GM23338 (cell line): Measurements from ENCODE around the gene VPS37B. TPM values are rescaled to one million over a fixed set of nuclear protein-coding genes. Genes with fewer than 3 reads are reported as not detected.

Experiments
- ATAC-seq: fragments of 200-7000 bp; cut with Tn5 transposase; 3 replicates; pipeline ENCODE4 v1.9.1; 2020
- DNase-seq: peaks from one replicate; pipeline ENCODE4 v3.0.0-alpha.2; 2015; ENCODE audit warnings: low spot score
- H2AFZ ChIP-seq: fragments of 200-600 bp; sonication (generic); 2 replicates; pipeline ENCODE4 v1.8.0; 2016; ENCODE audit warnings: antibody characterized with exemption, mild to moderate bottlenecking, moderate library complexity
- H3F3A ChIP-seq: fragments of 200-600 bp; sonication (generic); replicated peaks from 2 replicates; pipeline ENCODE4 v1.8.0; 2017; ENCODE audit warnings: antibody characterized with exemption, mixed run types, low read depth
- H3K27ac ChIP-seq: fragments of 200-600 bp; sonication (generic); 2 replicates; pipeline ENCODE4 v1.6.1; 2016; ENCODE audit warnings: low read depth
- H3K27me3 ChIP-seq: fragments of 200-600 bp; sonication (generic); 2 replicates; pipeline ENCODE4 v1.8.0; 2016; ENCODE audit warnings: mild to moderate bottlenecking, mixed run types, moderate library complexity; ENCODE audit not compliant: insufficient read depth
- H3K36me3 ChIP-seq: fragments of 200-600 bp; sonication (generic); 2 replicates; pipeline ENCODE4 v1.8.0; 2016; ENCODE audit warnings: mild to moderate bottlenecking; ENCODE audit not compliant: insufficient read depth
- H3K4me1 ChIP-seq: fragments of 200-600 bp; sonication (generic); 2 replicates; pipeline ENCODE4 v1.8.0; 2016; ENCODE audit warnings: mild to moderate bottlenecking, moderate library complexity; ENCODE audit not compliant: insufficient read depth
- H3K4me2 ChIP-seq: fragments of 200-600 bp; sonication (generic); 2 replicates; pipeline ENCODE4 v1.7.1; 2017; ENCODE audit warnings: mixed run types
- H3K4me3 ChIP-seq: fragments of 200-600 bp; sonication (generic); 2 replicates; pipeline ENCODE4 v1.6.1; 2016; ENCODE audit warnings: mixed run types
- H3K79me2 ChIP-seq: fragments of 200-600 bp; sonication (generic); replicated peaks from 2 replicates; pipeline ENCODE4 v1.8.0; 2017; ENCODE audit warnings: mild to moderate bottlenecking; ENCODE audit not compliant: insufficient read depth
- H3K9me2 ChIP-seq: fragments of 200-600 bp; sonication (generic); 2 replicates; pipeline ENCODE4 v1.8.0; 2017; ENCODE audit not compliant: insufficient read depth
- H4K20me1 ChIP-seq: fragments of 200-600 bp; sonication (generic); replicated peaks from 2 replicates; pipeline ENCODE4 v1.8.0; 2017; ENCODE audit warnings: mild to moderate bottlenecking; ENCODE audit not compliant: insufficient read depth
- H3K27ac Mint-ChIP-seq: 2 replicates; pipeline ENCODE4 v1.8.0; 2020; ENCODE audit warnings: inconsistent platforms, mild to moderate bottlenecking, moderate library complexity, mixed read lengths
- H3K27me3 Mint-ChIP-seq: 3 replicates; pipeline ENCODE4 v1.8.0; 2022; ENCODE audit warnings: low read depth, mild to moderate bottlenecking, moderate library complexity, mixed read lengths, inconsistent platforms; ENCODE audit not compliant: insufficient read depth, poor library complexity
- H3K36me3 Mint-ChIP-seq: 3 replicates; pipeline ENCODE4 v1.8.0; 2021; ENCODE audit warnings: low read depth, mild to moderate bottlenecking, inconsistent platforms, moderate library complexity, mixed read lengths
- H3K4me1 Mint-ChIP-seq: 3 replicates; pipeline ENCODE4 v1.8.0; 2020; ENCODE audit warnings: mild to moderate bottlenecking, inconsistent platforms, mixed read lengths
- H3K4me3 Mint-ChIP-seq: 3 replicates; pipeline ENCODE4 v1.8.0; 2021; ENCODE audit warnings: moderate library complexity, mild to moderate bottlenecking, inconsistent platforms, mixed read lengths
- H3K9me3 Mint-ChIP-seq: 3 replicates; pipeline ENCODE4 v1.8.0; 2020; ENCODE audit warnings: moderate library complexity, mild to moderate bottlenecking, inconsistent platforms, mixed read lengths
- CREB1 ChIP-seq: fragments of 250-450 bp; sonication (Bioruptor Pico); IDR thresholded peaks from 2 replicates; pipeline ENCODE4 v1.5.0; 2020; ENCODE audit warnings: low read depth, mild to moderate bottlenecking, moderate library complexity
- EZH2 ChIP-seq: fragments of 200-600 bp; sonication (generic); IDR thresholded peaks from one replicate; pipeline ENCODE4 v1.8.0; 2017; ENCODE audit warnings: antibody characterized with exemption, mild to moderate bottlenecking, low read depth; ENCODE audit not compliant: unreplicated experiment
- EZH2phosphoT487 ChIP-seq: fragments of 200-600 bp; sonication (generic); IDR thresholded peaks from one replicate; pipeline ENCODE4 v1.8.1; 2018; ENCODE audit warnings: antibody characterized with exemption; ENCODE audit not compliant: unreplicated experiment
- JUNB ChIP-seq: IDR thresholded peaks from one replicate; pipeline ENCODE4 v1.6.1; 2016; ENCODE audit warnings: antibody characterized with exemption; ENCODE audit not compliant: unreplicated experiment
- NANOG ChIP-seq: IDR thresholded peaks from 2 replicates; pipeline ENCODE4 v1.6.1; 2016; ENCODE audit warnings: antibody characterized with exemption, borderline replicate concordance
- POLR2AphosphoS5 ChIP-seq: IDR thresholded peaks from 2 replicates; pipeline ENCODE4 v1.6.1; 2016; ENCODE audit warnings: antibody characterized with exemption, low read depth
- ZNF114 ChIP-seq: fragments of 250-450 bp; sonication (Bioruptor Pico); IDR thresholded peaks from 2 replicates; pipeline ENCODE4 v1.5.0; 2020; ENCODE audit warnings: mild to moderate bottlenecking, moderate library complexity
- ZNF331 ChIP-seq: fragments of 250-450 bp; sonication (Bioruptor Pico); IDR thresholded peaks from 2 replicates; pipeline ENCODE4 v1.5.0; 2020; ENCODE audit warnings: low read depth, mild to moderate bottlenecking, moderate library complexity
- polyA plus RNA-seq: library from polyadenylated mRNA; unstranded; fragments of >200 nt; fragmentation: Nextera tagmentation; extraction: Ambion mirVana; gene quantifications from 2 replicates; pipeline ENCODE4 v1.2.1, GENCODE V29; 2016
- total RNA-seq: library from RNA; depleted of rRNA; stranded (reverse); fragments of >200 nt; shearing (Covaris generic); gene quantifications from 2 replicates; pipeline ENCODE4 v1.2.3, GENCODE V29; 2014
- TF ChIP-seq, protein P1 (sequence below), 2 experiments: fragments of 200-600 bp in 1 of 2; sonication (generic) in 1 of 2; conservative IDR thresholded peaks; 2 replicates each; pipeline versions ENCODE4 v1.5.1 to v1.6.1; 2016 to 2017; ENCODE audit warnings: antibody characterized with exemption in 2 of 2, low read depth in 2 of 2, mild to moderate bottlenecking in 2 of 2, moderate library complexity in 1 of 2
- TF ChIP-seq, protein P2 (sequence below): IDR thresholded peaks from 2 replicates; pipeline ENCODE4 v1.6.1; 2016; ENCODE audit warnings: antibody characterized with exemption
- TF ChIP-seq, protein P3 (sequence below): IDR thresholded peaks from one replicate; pipeline ENCODE4 v1.6.1; 2018; ENCODE audit warnings: antibody characterized with exemption; ENCODE audit not compliant: unreplicated experiment

Gene VPS37B
- total and polyA plus RNA-seq, 2 experiments from 2014 or later = 6.7 to 10.9 TPM

DNA sequence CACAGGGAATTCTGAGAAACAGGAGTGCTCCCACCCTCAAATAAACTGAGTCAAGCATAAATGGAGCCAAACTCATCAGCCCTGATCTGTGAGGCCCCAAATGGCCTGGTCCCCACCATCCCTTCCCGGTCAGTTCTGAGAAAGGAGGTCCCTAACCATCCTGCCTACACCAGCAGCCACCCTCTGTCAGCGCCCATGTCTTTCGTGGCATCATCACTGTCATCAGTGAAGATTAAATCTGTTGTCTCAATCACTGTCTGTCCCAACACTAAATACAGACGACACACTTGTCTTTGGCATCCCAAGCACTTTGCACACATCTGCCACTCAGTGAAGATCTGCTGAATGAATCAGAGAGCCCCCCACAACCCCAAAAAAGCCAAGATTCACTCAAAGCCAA, 22.4 kb downstream of the VPS37B start (continued):
- TF ChIP-seq, protein P1, sequence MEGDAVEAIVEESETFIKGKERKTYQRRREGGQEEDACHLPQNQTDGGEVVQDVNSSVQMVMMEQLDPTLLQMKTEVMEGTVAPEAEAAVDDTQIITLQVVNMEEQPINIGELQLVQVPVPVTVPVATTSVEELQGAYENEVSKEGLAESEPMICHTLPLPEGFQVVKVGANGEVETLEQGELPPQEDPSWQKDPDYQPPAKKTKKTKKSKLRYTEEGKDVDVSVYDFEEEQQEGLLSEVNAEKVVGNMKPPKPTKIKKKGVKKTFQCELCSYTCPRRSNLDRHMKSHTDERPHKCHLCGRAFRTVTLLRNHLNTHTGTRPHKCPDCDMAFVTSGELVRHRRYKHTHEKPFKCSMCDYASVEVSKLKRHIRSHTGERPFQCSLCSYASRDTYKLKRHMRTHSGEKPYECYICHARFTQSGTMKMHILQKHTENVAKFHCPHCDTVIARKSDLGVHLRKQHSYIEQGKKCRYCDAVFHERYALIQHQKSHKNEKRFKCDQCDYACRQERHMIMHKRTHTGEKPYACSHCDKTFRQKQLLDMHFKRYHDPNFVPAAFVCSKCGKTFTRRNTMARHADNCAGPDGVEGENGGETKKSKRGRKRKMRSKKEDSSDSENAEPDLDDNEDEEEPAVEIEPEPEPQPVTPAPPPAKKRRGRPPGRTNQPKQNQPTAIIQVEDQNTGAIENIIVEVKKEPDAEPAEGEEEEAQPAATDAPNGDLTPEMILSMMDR (conservative IDR thresholded peaks at IDR 0.05; ENCODE audit: low read depth in 2 of 2) = no peak
- TF ChIP-seq JUNB (no peak), EZH2phosphoT487 (no peak), ZNF331 (CRISPR knock-in tag) (no peak), POLR2AphosphoS5 (no peak), NANOG (no peak), ZNF114 (no peak), EZH2 (no peak)
- TF ChIP-seq, protein P2, sequence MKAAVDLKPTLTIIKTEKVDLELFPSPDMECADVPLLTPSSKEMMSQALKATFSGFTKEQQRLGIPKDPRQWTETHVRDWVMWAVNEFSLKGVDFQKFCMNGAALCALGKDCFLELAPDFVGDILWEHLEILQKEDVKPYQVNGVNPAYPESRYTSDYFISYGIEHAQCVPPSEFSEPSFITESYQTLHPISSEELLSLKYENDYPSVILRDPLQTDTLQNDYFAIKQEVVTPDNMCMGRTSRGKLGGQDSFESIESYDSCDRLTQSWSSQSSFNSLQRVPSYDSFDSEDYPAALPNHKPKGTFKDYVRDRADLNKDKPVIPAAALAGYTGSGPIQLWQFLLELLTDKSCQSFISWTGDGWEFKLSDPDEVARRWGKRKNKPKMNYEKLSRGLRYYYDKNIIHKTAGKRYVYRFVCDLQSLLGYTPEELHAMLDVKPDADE = no peak
- TF ChIP-seq, protein P3, sequence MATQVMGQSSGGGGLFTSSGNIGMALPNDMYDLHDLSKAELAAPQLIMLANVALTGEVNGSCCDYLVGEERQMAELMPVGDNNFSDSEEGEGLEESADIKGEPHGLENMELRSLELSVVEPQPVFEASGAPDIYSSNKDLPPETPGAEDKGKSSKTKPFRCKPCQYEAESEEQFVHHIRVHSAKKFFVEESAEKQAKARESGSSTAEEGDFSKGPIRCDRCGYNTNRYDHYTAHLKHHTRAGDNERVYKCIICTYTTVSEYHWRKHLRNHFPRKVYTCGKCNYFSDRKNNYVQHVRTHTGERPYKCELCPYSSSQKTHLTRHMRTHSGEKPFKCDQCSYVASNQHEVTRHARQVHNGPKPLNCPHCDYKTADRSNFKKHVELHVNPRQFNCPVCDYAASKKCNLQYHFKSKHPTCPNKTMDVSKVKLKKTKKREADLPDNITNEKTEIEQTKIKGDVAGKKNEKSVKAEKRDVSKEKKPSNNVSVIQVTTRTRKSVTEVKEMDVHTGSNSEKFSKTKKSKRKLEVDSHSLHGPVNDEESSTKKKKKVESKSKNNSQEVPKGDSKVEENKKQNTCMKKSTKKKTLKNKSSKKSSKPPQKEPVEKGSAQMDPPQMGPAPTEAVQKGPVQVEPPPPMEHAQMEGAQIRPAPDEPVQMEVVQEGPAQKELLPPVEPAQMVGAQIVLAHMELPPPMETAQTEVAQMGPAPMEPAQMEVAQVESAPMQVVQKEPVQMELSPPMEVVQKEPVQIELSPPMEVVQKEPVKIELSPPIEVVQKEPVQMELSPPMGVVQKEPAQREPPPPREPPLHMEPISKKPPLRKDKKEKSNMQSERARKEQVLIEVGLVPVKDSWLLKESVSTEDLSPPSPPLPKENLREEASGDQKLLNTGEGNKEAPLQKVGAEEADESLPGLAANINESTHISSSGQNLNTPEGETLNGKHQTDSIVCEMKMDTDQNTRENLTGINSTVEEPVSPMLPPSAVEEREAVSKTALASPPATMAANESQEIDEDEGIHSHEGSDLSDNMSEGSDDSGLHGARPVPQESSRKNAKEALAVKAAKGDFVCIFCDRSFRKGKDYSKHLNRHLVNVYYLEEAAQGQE = no peak

DNA sequence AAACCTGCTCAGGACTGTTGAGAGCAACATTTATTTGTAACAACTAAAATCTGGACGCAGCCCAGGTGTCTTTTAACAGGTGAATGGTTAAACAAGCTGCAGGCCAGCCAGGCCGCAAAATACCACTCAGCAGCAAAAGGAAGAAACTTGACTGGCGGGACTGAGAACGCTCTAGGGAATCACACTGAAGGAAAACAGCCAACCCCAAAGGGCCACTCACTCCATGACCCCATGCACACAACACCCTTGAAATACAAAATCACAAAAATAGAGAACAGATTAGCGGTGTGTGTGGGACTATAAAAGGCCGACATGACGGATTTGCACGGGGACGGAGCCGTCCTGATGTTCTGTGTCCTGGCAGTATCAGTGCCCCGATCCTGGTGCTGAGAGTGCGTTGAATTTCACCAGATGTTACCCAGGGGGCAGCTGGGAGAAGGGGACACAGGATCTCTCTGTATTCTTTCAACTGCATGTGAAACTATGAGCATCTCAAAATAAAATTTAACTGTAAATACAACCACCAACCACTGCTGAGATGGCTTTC, 23.0 kb downstream of the VPS37B start:
- H3K27ac ChIP-seq = no peak overlapping the region

More for the DNA sequence above, 23.0 kb downstream of the VPS37B start:
- Mint-ChIP-seq H3K4me3 (no peak overlapping the region), H3K27me3 (peaks cover 100% of the 10 kb centered on the region), H3K27ac (no peak overlapping the region), H3K36me3 (peaks cover 34% of the 10 kb centered on the region), H3K9me3 (no peaks in the 10 kb centered on the region), H3K4me1 (peaks cover 36% of the 10 kb centered on the region)
- no peaks in the 10 kb centered on the region; the same call in 1 of the 2 replicates for H3F3A ChIP-seq
- ATAC-seq (no peak), DNase-seq (no peak)
- peaks cover 37% of the 10 kb centered on the region for H3K4me1 ChIP-seq
- H3K9me2 ChIP-seq = no peaks in the 10 kb centered on the region
- H3K4me2 ChIP-seq = peak overlapping the region; percentile 15; the same call in 1 of the 2 replicates
- H3K27me3 ChIP-seq = peaks cover 96% of the 10 kb centered on the region
- peaks cover 16% of the 10 kb centered on the region for H3K79me2 ChIP-seq
- H2AFZ ChIP-seq = no peak overlapping the region
- TF ChIP-seq CREB1 (CRISPR knock-in tag) = no peak
- TF ChIP-seq, protein P1 (conservative IDR thresholded peaks at IDR 0.05; ENCODE audit: low read depth in 2 of 2) = no peak
- no peak overlapping the region for H3K4me3 ChIP-seq
- H3K36me3 ChIP-seq = no peaks in the 10 kb centered on the region
- H4K20me1 ChIP-seq = peaks cover 83% of the 10 kb centered on the region
